HG02571 (cell line): ENCODE data around the gene DNAJB13.

ENCODE experiments used
- ATAC-seq: cut with Tn5 transposase; IDR thresholded peaks from one replicate; pipeline ENCODE4 v1.9.1; 2021; ENCODE audit warnings: mild to moderate bottlenecking, moderate library complexity; ENCODE audit not compliant: unreplicated experiment

Gene DNAJB13

GRCh38 chr11:73998846-73999575 lies 48.2 kb downstream of the DNAJB13 start:
- no peak for ATAC-seq

DNA sequence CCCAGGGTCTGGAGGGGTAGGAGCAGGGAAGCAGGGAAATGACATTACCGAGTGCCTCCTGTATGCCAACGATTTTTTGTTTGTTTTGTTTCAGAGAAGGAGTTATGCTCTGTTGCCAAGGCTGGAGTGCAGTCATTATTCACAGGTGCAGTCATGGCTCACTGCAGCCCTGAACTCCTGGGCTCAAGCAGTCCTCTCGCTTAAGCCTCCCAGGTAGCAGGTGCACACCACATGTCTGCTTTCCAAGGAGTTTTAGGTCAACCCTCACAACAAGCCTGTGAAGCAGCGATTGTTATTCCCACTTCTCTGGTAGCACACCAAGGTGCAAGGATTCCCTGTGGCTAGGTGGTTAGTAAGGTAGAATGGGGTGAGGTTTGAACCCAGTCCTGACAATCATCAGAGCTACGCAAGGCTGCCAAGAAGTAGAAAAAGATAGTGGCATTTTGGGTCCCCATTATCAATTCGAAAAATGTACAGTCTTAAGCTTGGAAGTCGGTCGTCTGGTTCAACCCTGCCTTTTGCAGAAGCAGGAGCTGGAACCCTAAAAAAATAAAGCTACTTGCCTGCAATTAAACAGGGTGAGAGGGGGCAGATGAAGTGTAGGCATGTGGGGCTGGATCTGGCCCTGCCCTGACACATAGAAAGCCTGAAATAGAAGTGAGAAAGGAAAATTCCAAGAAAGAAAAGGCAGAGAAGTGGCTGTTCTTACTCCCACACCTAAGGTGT lies 48.9 kb downstream of the DNAJB13 start:
- ATAC-seq, result no peak

DNA sequence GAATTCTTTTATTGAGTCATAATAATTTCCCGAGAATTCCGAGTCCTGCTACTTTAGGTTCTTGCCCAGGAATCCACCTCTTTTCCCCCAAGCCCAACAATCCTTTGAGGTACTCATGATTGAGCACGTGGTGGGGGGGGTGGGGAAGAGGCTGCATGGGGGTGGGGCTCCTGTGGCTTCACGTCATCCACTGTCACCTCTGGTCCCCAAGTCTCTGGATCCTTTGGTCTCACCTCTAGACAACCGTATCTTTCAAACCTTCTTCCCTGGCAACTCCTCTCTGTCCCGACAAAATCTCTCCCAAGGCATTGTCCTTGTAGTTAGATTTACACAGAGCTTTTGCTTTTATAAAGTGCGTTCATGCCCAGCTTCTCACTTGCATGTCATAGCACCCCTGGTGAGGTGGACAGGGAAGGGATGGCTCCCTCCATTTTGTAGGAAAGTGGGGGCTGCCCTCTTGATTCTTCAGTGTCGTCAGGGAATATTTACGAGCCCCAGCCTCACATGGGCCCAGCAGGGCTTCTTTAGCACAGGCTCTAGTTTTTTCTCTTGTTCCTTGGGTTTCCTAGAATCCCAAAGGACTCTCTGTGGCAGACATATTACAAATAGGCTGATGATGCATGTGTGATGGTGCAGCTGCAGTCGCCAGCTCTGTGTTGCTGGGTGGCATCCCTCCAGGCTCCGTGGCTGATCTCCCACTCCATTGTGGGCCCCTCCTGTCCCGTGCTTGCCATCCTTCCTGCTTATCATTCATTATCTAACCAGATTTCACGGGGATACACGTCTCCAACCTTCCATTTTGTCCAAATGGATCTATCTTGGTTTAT lies 49.7 kb downstream of the DNAJB13 start:
- no peak for ATAC-seq

DNA sequence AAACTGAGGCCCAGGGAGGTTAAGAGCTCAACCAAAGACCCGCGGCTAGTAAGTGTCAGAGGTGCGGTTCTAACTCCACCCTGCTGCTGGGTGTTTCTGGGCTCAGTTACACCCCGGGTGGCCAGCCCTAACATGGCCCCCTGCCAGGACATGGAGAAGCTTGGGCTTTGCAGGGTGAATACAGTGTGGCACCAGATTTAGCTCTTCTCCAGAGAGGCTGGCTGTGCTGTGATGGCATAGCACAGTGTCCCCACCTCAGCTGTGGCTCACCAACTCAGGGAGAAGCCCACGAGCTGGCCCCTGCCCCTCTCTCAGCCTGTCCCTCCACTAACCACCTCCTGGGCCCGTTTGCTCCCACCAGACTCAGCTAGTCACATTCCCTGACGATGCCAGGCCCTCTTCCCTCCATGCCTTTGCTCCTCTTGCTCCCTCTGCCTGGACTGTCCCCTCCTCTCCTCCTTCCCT lies 51.0 kb downstream of the DNAJB13 start:
- ATAC-seq, result no peak

- ATAC-seq, result no peak
These were observed 52.0 kb downstream of the DNAJB13 start for GRCh38 chr11:74002832-74003231.

DNA sequence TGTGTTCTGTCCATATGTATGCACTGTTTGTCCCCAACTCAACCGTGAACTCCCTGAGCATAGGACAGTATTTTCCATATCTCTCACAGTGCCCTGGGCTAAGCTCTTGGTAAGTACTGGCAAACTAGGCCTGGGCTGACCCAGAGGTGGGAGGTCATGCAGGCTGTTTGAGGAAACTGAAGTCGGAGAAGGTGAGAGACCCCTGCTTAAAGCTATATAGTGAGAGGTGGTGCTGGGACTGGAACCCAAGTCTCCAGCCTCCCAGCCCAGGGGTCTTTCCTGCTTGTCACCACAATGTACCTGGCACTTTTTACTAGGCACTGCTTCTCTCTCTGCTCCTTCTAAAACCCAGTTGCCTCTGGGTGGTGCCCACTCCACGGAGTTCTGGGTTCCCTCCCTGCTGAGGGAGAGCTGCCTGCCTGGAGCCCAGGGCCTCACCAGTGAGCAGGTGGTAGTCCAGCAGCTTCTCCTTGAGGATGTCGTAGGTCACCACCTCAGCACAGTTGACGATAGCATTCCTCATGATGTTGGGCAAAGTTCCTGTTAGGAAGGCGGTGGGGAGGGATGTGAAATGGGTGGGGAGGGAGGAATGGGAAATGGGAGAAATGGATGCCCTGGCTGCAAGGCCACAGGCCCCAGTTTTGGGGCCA lies 53.3 kb downstream of the DNAJB13 start:
- no peak for ATAC-seq

- no peak for ATAC-seq
These were observed 54.2 kb downstream of the DNAJB13 start for GRCh38 chr11:74004759-74005615.

- no peak for ATAC-seq
These were observed 55.1 kb downstream of the DNAJB13 start for GRCh38 chr11:74005721-74006517.

- ATAC-seq, result no peak
These were observed 56.0 kb downstream of the DNAJB13 start for GRCh38 chr11:74006743-74007304.

GRCh38 chr11:74007691-74008372 lies 57.0 kb downstream of the DNAJB13 start:
- ATAC-seq, result no peak

GRCh38 chr11:74008373-74009229 lies 57.8 kb downstream of the DNAJB13 start, which contains the start of gene UCP3:
UCP3 (minus strand) TSS chr11:74009085; CDS start chr11:74007042, 2,043 bp downstream.
- ATAC-seq, result no peak

DNA sequence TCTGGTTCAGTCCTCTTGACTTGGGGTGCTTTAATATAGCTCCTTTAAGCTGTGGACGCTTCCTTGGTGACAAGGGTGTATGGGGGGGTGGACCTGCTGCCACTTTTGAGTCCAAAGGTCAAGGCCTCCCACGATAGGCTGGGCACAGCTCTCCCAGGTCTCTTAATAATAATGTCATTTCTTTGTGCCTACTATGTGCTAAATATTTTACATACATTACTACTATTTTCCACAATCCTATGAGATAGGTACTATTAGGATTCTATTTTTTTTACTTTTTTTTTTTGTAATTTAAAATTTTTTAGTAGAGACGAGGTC lies 58.4 kb downstream of the DNAJB13 start:
- ATAC-seq, result no peak

- no peak for ATAC-seq
These were observed 59.0 kb downstream of the DNAJB13 start for GRCh38 chr11:74009675-74010305.

DNA sequence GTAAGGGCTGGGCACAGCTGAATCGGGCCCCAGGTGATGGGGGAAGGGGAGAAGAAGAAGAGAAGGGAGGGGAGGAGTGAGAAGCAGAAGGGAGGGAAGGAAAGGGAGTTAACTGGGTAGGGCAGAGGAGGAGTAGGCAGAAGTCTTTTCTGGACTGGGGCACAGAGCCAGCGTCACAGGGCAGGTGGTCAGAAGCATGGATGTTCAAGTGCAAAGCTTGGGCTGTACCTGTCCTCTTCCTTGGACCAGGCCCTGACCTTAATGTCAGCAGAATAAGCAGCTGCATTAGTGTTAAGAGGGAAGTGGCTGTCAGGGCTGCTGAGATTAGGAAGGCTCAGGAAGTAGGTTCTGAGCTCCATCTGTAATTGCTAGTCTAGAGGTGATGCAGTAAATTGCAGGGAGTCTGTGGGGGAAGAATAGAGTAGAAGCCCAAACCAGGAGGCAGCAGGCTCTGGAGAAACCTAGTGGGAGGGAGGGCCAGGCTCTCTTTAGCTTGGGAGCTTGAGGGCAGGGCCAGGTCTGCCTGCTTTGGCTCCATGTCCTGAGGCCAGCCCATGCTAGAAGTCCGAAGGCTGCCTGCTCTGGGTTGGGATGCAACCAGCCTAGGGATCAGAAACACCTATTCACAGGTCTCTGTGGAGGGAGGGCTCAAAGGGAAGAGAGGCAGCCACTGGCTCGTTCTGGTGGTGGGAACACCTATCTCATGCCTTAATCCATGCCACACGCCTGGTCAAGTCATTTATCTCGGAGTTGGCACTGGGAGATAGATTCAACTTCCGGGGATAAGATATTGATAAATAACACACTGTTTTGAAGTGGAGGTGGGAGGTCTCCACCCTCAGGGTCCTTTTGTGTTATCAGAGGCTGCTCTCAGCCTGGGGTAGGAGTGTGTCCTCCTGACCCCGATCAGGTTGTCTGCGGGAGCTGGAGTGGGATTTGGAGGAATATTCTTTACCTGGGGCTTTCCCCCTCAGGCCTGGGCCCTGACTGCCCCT lies 59.8 kb downstream of the DNAJB13 start:
- ATAC-seq, result no peak

DNA sequence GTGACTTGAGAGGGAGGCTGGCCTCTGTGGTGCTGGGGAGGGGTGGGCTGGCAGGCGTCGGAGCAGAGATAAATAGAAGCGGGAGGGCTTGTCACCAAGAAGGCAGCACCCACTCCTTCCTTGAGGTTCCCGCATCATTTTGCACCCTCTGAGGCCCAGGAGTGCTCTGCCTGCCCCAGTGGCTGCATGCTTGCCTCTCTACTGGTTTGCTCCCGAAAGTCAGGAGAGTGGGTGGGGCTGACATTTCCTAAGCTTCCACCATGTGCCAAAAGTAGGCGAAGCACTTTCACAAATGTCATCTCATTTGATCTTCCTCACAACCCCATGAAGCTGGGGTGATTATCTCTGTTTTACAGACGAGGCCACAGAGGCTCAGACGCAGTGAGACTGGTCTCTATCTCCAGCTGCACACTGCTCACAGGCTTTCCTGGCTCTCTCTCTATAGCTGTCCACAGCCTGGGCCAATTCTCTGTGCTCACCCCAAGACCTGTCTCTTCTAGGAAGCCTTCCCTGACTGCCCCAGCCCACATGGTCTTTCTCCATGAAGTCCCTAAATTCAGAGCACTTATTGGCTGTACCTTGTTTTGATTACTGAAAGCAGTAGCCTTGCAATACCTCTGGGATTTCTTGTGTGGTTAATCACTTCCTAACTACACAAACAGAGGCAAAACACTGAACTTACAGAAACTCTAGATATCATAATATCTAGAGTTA lies 60.7 kb downstream of the DNAJB13 start:
- peak; percentile 67 for ATAC-seq
